Breast epithelium (tissue), 3 donors: ENCODE data around the gene ARL5B.

Source experiments
- POLR2A ChIP-seq: fragments of 450-650 bp; IDR thresholded peaks from one replicate; pipeline ENCODE4 v1.6.1; 2016; ENCODE audit warnings: antibody characterized with exemption, mild to moderate bottlenecking, moderate library complexity
- POLR2AphosphoS5 ChIP-seq, 3 donors: sonication (generic); formaldehyde crosslinking; IDR thresholded peaks; one replicate each; pipeline ENCODE4 v1.6.1; 2017; ENCODE audit warnings: antibody characterized with exemption in 3 of 3
- TF ChIP-seq, protein P1 (sequence below), 3 donors: fragments of 450-650 bp; IDR thresholded peaks; one replicate each; pipeline ENCODE4 v1.5.1; 2016 to 2017; ENCODE audit warnings: antibody characterized with exemption in 3 of 3, mild to moderate bottlenecking in 3 of 3, moderate library complexity in 3 of 3

DNA sequence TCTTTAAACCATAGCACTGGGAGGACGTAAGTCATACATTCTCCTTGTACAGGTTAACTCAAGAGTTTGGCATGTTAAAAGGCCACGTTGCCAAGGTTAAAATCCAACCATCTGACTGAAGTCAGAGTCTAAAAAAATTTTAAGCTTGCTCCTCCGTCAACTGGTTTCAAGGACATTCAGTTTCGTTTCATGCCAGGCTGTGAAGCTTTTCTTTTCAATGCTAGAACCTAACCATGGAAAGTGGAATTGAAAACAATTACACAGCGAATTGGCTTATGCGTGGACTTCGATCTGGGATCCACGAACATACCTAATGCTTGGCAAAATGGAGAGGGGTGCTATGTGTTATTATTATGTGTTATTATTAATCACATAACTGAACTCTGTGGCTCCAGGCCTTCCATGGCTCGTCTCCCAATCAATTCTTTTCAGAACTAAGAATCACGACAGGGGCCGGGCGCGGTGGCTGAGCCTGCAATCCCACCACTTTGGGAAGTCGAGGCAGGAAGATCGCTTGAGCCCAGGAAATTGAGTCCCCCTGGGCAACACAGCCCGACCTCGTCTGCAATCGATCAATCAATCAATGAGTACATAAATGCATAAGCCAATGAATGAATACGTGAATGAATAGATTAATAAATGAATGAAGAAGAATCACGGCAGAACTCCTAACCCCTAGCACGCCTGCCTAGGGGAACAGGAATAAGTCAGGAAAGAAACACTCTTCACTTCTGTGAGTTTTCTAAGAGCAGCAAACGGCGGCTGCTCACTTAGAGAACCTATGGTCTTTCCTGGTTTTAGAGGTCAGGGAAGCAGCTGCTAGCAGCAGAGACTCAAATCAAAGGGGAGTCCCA lies 733 bp upstream of the ARL5B start:
- TF ChIP-seq, protein P1, sequence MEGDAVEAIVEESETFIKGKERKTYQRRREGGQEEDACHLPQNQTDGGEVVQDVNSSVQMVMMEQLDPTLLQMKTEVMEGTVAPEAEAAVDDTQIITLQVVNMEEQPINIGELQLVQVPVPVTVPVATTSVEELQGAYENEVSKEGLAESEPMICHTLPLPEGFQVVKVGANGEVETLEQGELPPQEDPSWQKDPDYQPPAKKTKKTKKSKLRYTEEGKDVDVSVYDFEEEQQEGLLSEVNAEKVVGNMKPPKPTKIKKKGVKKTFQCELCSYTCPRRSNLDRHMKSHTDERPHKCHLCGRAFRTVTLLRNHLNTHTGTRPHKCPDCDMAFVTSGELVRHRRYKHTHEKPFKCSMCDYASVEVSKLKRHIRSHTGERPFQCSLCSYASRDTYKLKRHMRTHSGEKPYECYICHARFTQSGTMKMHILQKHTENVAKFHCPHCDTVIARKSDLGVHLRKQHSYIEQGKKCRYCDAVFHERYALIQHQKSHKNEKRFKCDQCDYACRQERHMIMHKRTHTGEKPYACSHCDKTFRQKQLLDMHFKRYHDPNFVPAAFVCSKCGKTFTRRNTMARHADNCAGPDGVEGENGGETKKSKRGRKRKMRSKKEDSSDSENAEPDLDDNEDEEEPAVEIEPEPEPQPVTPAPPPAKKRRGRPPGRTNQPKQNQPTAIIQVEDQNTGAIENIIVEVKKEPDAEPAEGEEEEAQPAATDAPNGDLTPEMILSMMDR (IDR thresholded peaks at IDR 0.05) = no peak
- TF ChIP-seq POLR2AphosphoS5 (IDR thresholded peaks at IDR 0.05) (no peak), POLR2A (no peak)
